Right lobe of liver (tissue), 6 donors: ENCODE results near the gene CFAP43. TPM values are rescaled to one million over a fixed set of nuclear protein-coding genes. Genes with fewer than 3 reads are reported as not detected.
A peak's percentile ranks its signal among the peaks of the same experiment; 100 is the strongest.

Source experiments
- ATAC-seq, 4 donors: fragments of 200-7000 bp; cut with Tn5 transposase; one replicate each; pipeline ENCODE4 v1.9.1; 2020; ENCODE audit warnings: mild to moderate bottlenecking in 4 of 4, moderate library complexity in 4 of 4
- DNase-seq, 3 donors: peaks; one replicate each; pipeline ENCODE4 v3.0.0-alpha.2; 2020
- H3K27ac ChIP-seq, 3 donors: fragments of 200-600 bp; one replicate each; pipeline ENCODE4 v1.8.0; 2022
- H3K27me3 ChIP-seq, 2 donors: fragments of 200-600 bp; one replicate each; pipeline ENCODE4 v1.8.0; 2022
- H3K36me3 ChIP-seq, 4 donors: fragments of 200-600 bp; sonication (generic) in 1 of 4; one replicate each; pipeline versions ENCODE4 v1.5.1 to v1.8.0; 2017 to 2022; ENCODE audit warnings: control low read depth in 1 of 4
- H3K4me1 ChIP-seq, 4 donors: fragments of 200-600 bp; sonication (generic) in 1 of 4; one replicate each; pipeline versions ENCODE4 v1.5.1 to v1.8.0; 2017 to 2022; ENCODE audit warnings: control low read depth in 1 of 4
- H3K4me3 ChIP-seq, 3 donors: fragments of 200-600 bp; one replicate each; pipeline ENCODE4 v1.8.0; 2022
- H3K9me3 ChIP-seq, 4 donors: fragments of 200-600 bp; sonication (generic) in 1 of 4; one replicate each; pipeline versions ENCODE4 v1.5.1 to v1.8.0; 2017 to 2022; ENCODE audit warnings: control low read depth in 1 of 4
- CTCF ChIP-seq, 4 donors: fragments of 200-600 bp in 3 of 4; fragments of 450-650 bp in 1 of 4; IDR thresholded peaks; one replicate each; pipeline versions ENCODE4 v1.5.1 to v1.8.0; 2016 to 2022; ENCODE audit warnings: antibody characterized with exemption in 4 of 4, mild to moderate bottlenecking in 2 of 4
- POLR2A ChIP-seq: fragments of 450-650 bp; IDR thresholded peaks from one replicate; pipeline ENCODE4 v1.6.1; 2017; ENCODE audit warnings: antibody characterized with exemption, mild to moderate bottlenecking
- WGBS: methylation state at CpG from one replicate; pipeline ENCODE4 v1.1.6; 2018; ENCODE audit warnings: low coverage, low lambda C conversion rate; ENCODE audit not compliant: insufficient coverage; ENCODE audit errors: missing lambda C conversion rate; 5-methylcytosine and 5-hydroxymethylcytosine counted together
- intact Hi-C, 2 donors: fragments of 100-400 bp; cut with DNase I; formaldehyde crosslinking; loops; one replicate each; pipeline versions ENCODE4 v1.11.2 to v1.14.1; 2022
- total RNA-seq, 6 experiments: library from RNA; depleted of rRNA in 2 of 6; stranded (reverse); fragments of >200 nt in 2 of 6; fragmentation: NEBNext Ultra II Directional in 3 of 6; extraction: Animal tissue kit (Norgen Biotek cat#: 25700) in 3 of 6; gene quantifications; one replicate each; pipeline versions ENCODE4 v1.1.0 to v1.2.4, GENCODE V29; 2016 to 2023
- donor health status: DM: no; HTN: yes; CAD: no.
- donor health status: DM: no; HTN: no; CAD: no.
- donor health status: DM: no; HTN: no; CAD: no.
- donor health status: DM: no; HTN: yes; CAD: no.
- donor health status: DM: no; HTN: yes; CAD: no.

CFAP43 gene
- total RNA-seq, 6 experiments from 2014 or later = 0.11 to 0.34 (median 0.20) TPM; not detected in 1

GRCh38 chr10:104259456-104259855, 27.3 kb upstream of the CFAP43 start:
- H3K27me3 ChIP-seq = no peaks in the 10 kb centered on the region
- intact Hi-C loops = no loop called here
- WGBS = 56% methylated on average over 2 of the region's 3 CpGs
- peak overlapping the region; percentile 5 to 99 (median 15) for H3K27ac ChIP-seq
- no peaks in the 10 kb centered on the region for H3K9me3 ChIP-seq
- DNase-seq = no peak
- H3K4me1 ChIP-seq = peaks cover 0 to 72% (median 33%) of the 10 kb centered on the region in 4 donors
- TF ChIP-seq POLR2A (no peak), CTCF (IDR thresholded peaks at IDR 0.05) (no peak)
- H3K36me3 ChIP-seq = peaks cover 5 to 73% (median 22%) of the 10 kb centered on the region in 4 donors
- no peak for ATAC-seq
- H3K4me3 ChIP-seq = no peak overlapping the region

GRCh38 chr10:104258209-104258608, 26.0 kb upstream of the CFAP43 start:
- TF ChIP-seq CTCF (IDR thresholded peaks at IDR 0.05) = no peak
- TF ChIP-seq POLR2A = no peak
- intact Hi-C loops = no loop called here
- H3K4me3 ChIP-seq = peak overlapping the region in 1 of 3 donors; percentile 96
- peaks cover 0 to 69% (median 33%) of the 10 kb centered on the region in 4 donors for H3K4me1 ChIP-seq
- WGBS = 8% methylated on average over 3 of the region's 3 CpGs
- peak; percentile 3 to 36 (median 8) for ATAC-seq
- no peaks in the 10 kb centered on the region for H3K9me3 ChIP-seq
- H3K27ac ChIP-seq = peak overlapping the region; percentile 99
- no peaks in the 10 kb centered on the region for H3K27me3 ChIP-seq
- peaks cover 5 to 60% (median 22%) of the 10 kb centered on the region in 4 donors for H3K36me3 ChIP-seq
- no peak for DNase-seq

- H3K9me3 ChIP-seq = no peaks in the 10 kb centered on the region
- H3K36me3 ChIP-seq = peaks cover 5 to 50% (median 20%) of the 10 kb centered on the region in 4 donors
- ATAC-seq (no peak), DNase-seq (no peak)
- no peak for TF ChIP-seq POLR2A
- no peak for TF ChIP-seq CTCF (IDR thresholded peaks at IDR 0.05)
- intact Hi-C loops = no loop called here
- peak overlapping the region; percentile 84 to 96 (median 87) for H3K4me3 ChIP-seq
- peaks cover 0 to 69% (median 33%) of the 10 kb centered on the region in 4 donors for H3K4me1 ChIP-seq
- peak overlapping the region; percentile 99 for H3K27ac ChIP-seq
- no peaks in the 10 kb centered on the region for H3K27me3 ChIP-seq
- WGBS = 26% methylated on average over 5 of the region's 5 CpGs
These were observed 25.1 kb upstream of the CFAP43 start for GRCh38 chr10:104257235-104257634.

GRCh38 chr10:104256335-104256961, 24.3 kb upstream of the CFAP43 start:
- intact Hi-C loops = no loop called here
- peak; percentile 54 to 78 (median 66) for ATAC-seq

More at GRCh38 chr10:104256335-104256961, 24.3 kb upstream of the CFAP43 start:
- TF ChIP-seq POLR2A (peak; percentile 36), CTCF (IDR thresholded peaks at IDR 0.05) (no peak)
- DNase-seq = no peak
- WGBS = 0% methylated on average over 1 of the region's 1 CpG
- Histone ChIP-seq H3K9me3 (no peaks in the 10 kb centered on the region), H3K4me1 (peaks cover 0 to 69% (median 31%) of the 10 kb centered on the region in 4 donors), H3K27ac (peak overlapping the region; percentile 99), H3K4me3 (peak overlapping the region; percentile 84 to 96 (median 87)), H3K36me3 (peaks cover 4 to 42% (median 16%) of the 10 kb centered on the region in 4 donors), H3K27me3 (no peaks in the 10 kb centered on the region)
